GM10266 (cell line): ENCODE data around the gene ZCCHC18.

Source experiments
- DNase-seq: peaks from one replicate; pipeline ENCODE4 v3.0.0; 2012; ENCODE audit errors: extremely low spot score
- CTCF ChIP-seq: IDR thresholded peaks from 2 replicates; pipeline ENCODE4 v1.5.1; 2012; ENCODE audit warnings: mild to moderate bottlenecking, low read depth; ENCODE audit not compliant: control insufficient read depth, insufficient read depth; ENCODE audit errors: missing control alignments

ZCCHC18 gene

GRCh38 chrX:104117759-104118158 is 5.4 kb downstream of the ZCCHC18 start:
- no peak for TF ChIP-seq CTCF
- DNase-seq: no peak

GRCh38 chrX:104118765-104119164 is 6.4 kb downstream of the ZCCHC18 start:
- DNase-seq: no peak
- no peak for TF ChIP-seq CTCF

- no peak for DNase-seq
- TF ChIP-seq CTCF: no peak
Measured at GRCh38 chrX:104122829-104123228, 10.5 kb downstream of the ZCCHC18 start.

- no peak for DNase-seq
- no peak for TF ChIP-seq CTCF
Measured at GRCh38 chrX:104126856-104127255, 14.5 kb downstream of the ZCCHC18 start.

- DNase-seq: no peak
- TF ChIP-seq CTCF: no peak
Measured at GRCh38 chrX:104130808-104131207, 18.5 kb downstream of the ZCCHC18 start.

- DNase-seq: no peak
- TF ChIP-seq CTCF: no peak
Measured at GRCh38 chrX:104134583-104135261, 22.4 kb downstream of the ZCCHC18 start.

GRCh38 chrX:104135677-104136076 is 23.4 kb downstream of the ZCCHC18 start:
- DNase-seq: no peak
- TF ChIP-seq CTCF: no peak
